HG03342 (cell line): ENCODE measurements around the gene EED.
"Not testable (repeated sequence)": the region's sequence is repeated elsewhere in the genome, so short reads cannot be mapped to it uniquely, and the experiment has no call there.

Source experiments
- ATAC-seq: cut with Tn5 transposase; IDR thresholded peaks from one replicate; pipeline ENCODE4 v1.9.1; 2021; ENCODE audit warnings: mild to moderate bottlenecking, moderate library complexity; ENCODE audit not compliant: unreplicated experiment

Gene EED

GRCh38 chr11:86218125-86219084 is 26.1 kb upstream of the EED start:
- peak; percentile 49 for ATAC-seq

GRCh38 chr11:86219311-86220193 is 25.0 kb upstream of the EED start:
- ATAC-seq = peak; percentile 76

- ATAC-seq = no peak
Measured at GRCh38 chr11:86220653-86221052, 23.9 kb upstream of the EED start.

- no peak for ATAC-seq
Measured at GRCh38 chr11:86222081-86222480, 22.5 kb upstream of the EED start.

- not testable (repeated sequence) for ATAC-seq
Measured at GRCh38 chr11:86224575-86224974, 20.0 kb upstream of the EED start.

GRCh38 chr11:86225344-86225743 is 19.2 kb upstream of the EED start:
- not testable (repeated sequence) for ATAC-seq

- ATAC-seq = no peak
Measured at GRCh38 chr11:86228269-86229038, 16.1 kb upstream of the EED start.

GRCh38 chr11:86229039-86229330 is 15.6 kb upstream of the EED start:
- not testable (repeated sequence) for ATAC-seq

GRCh38 chr11:86230179-86230804 is 14.3 kb upstream of the EED start:
- ATAC-seq = no peak

- ATAC-seq = no peak
Measured at GRCh38 chr11:86230921-86231434, 13.6 kb upstream of the EED start.

- no peak for ATAC-seq
Measured at GRCh38 chr11:86232556-86232955, 12.0 kb upstream of the EED start.

GRCh38 chr11:86234831-86235461 is 9.6 kb upstream of the EED start:
- no peak for ATAC-seq

- no peak for ATAC-seq
Measured at GRCh38 chr11:86237267-86237804, 7.2 kb upstream of the EED start.

- ATAC-seq = no peak
Measured at GRCh38 chr11:86240164-86240563, 4.4 kb upstream of the EED start.

GRCh38 chr11:86241956-86242535 is 2.5 kb upstream of the EED start:
- no peak for ATAC-seq

- no peak for ATAC-seq
Measured at GRCh38 chr11:86243396-86243795, 1.2 kb upstream of the EED start.

- ATAC-seq = peak; percentile 71
Measured at GRCh38 chr11:86244063-86244521, 461 bp upstream of the EED start.

- peak; percentile 7 for ATAC-seq
Measured at GRCh38 chr11:86245369-86246292, 1.1 kb downstream of the EED start.
